Stimulated activated CD4-positive, alpha-beta T cell treated with anti-CD3 and anti-CD28 coated beads, Interleukin-15, amount 100 ng/mL, for 24 hours (primary cell): ENCODE data around the gene NTM.
A peak's percentile ranks its signal among the peaks of the same experiment; 100 is the strongest.

ENCODE experiments used
- DNase-seq: peaks from one replicate; pipeline ENCODE4 v3.0.0-alpha.2; 2020

NTM gene

GRCh38 chr11:132111838-132112237 is 741.4 kb downstream of the NTM start:
- DNase-seq = no peak

GRCh38 chr11:132112846-132113245 is 742.4 kb downstream of the NTM start:
- DNase-seq = no peak

- no peak for DNase-seq
Observed at GRCh38 chr11:132114185-132114584, 743.8 kb downstream of the NTM start.

GRCh38 chr11:132114743-132115142 is 744.3 kb downstream of the NTM start:
- DNase-seq = no peak

GRCh38 chr11:132115454-132115853 is 745.0 kb downstream of the NTM start:
- DNase-seq = no peak

- no peak for DNase-seq
Observed at GRCh38 chr11:132116516-132116915, 746.1 kb downstream of the NTM start.

GRCh38 chr11:132118661-132119060 is 748.2 kb downstream of the NTM start:
- DNase-seq = no peak

- DNase-seq = no peak
Observed at GRCh38 chr11:132119573-132119972, 749.2 kb downstream of the NTM start.

GRCh38 chr11:132122735-132123134 is 752.3 kb downstream of the NTM start:
- no peak for DNase-seq

GRCh38 chr11:132123449-132123848 is 753.0 kb downstream of the NTM start:
- no peak for DNase-seq

GRCh38 chr11:132123854-132124835 is 753.7 kb downstream of the NTM start:
- no peak for DNase-seq

GRCh38 chr11:132125988-132126871 is 755.8 kb downstream of the NTM start:
- peak; percentile 3 for DNase-seq

- no peak for DNase-seq
Observed at GRCh38 chr11:132126973-132127899, 756.8 kb downstream of the NTM start.

- DNase-seq = no peak
Observed at GRCh38 chr11:132127900-132128288, 757.5 kb downstream of the NTM start.

- no peak for DNase-seq
Observed at GRCh38 chr11:132131047-132131446, 760.6 kb downstream of the NTM start.

- DNase-seq = no peak
Observed at GRCh38 chr11:132131961-132132360, 761.5 kb downstream of the NTM start.

- no peak for DNase-seq
Observed at GRCh38 chr11:132134322-132134721, 763.9 kb downstream of the NTM start.

- DNase-seq = no peak
Observed at GRCh38 chr11:132137289-132137980, 767.0 kb downstream of the NTM start.

- DNase-seq = no peak
Observed at GRCh38 chr11:132137981-132138313, 767.5 kb downstream of the NTM start.

- DNase-seq = no peak
Observed at GRCh38 chr11:132139181-132139580, 768.8 kb downstream of the NTM start.

- DNase-seq = no peak
Observed at GRCh38 chr11:132140056-132140455, 769.6 kb downstream of the NTM start.

GRCh38 chr11:132142121-132142520 is 771.7 kb downstream of the NTM start:
- DNase-seq = no peak
